NCI-H2171 treated with DMSO at 0.1 percent for 48 hours (cell line): ENCODE measurements around the gene ERCC1.
A peak's percentile ranks its signal among the peaks of the same experiment; 100 is the strongest.
"Not testable (repeated sequence)": the region's sequence is repeated elsewhere in the genome, so short reads cannot be mapped to it uniquely, and the experiment has no call there.

ENCODE experiments used
- DNase-seq: peaks from one replicate; lab custom pipeline; 2025; lab: John Stamatoyannopoulos, UW

ERCC1 gene

GRCh38 chr19:45429896-45430295 lies 6.2 kb upstream of the ERCC1 start:
- DNase-seq: not testable (repeated sequence)

DNA sequence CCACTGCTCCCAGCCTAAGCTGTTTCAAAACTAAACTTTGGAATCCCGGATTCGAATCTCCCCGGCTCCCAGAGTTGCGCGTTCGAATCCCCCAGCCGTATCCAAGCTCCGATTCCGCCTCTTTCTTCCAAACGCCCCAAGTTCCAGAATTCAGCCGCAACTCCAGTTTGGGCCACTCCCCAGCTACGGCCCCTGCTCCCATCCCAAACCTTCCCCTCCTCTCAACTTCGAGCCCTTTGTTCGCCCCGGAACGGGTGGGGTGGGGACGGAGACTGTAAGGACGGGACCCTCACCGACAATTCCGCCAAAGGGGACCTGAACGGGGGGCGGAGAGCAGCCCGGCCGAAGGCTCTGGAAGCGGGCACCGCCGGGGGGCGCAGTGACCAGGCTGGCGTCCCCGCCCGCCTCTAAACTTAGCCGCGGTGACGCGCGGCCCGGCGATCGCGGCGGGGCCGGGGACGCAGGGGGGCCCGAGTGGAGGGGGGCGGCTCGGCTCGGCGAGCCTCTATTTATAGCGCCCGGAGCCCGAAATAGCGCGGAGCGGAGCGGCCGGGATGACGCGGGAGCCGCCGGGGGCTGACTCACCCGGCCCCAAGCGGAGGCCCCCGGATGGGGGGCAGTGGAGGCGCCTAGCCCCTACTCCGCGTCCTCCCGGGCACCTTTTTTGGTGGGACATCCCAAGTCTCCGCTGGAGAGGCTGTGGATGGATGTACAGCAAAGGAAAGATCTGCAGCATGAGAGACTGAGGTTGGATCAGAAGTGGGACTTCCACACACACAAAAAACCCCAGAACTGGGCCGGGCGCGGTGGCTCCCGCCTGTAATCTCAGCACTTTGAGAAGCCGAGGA lies 4.9 kb upstream of the ERCC1 start:
- DNase-seq: no peak

- DNase-seq: peak; percentile 79
Measured at GRCh38 chr19:45424191-45425058, 708 bp upstream of the ERCC1 start.

- DNase-seq: no peak
Measured at GRCh38 chr19:45423033-45423588, 606 bp downstream of the ERCC1 start.

DNA sequence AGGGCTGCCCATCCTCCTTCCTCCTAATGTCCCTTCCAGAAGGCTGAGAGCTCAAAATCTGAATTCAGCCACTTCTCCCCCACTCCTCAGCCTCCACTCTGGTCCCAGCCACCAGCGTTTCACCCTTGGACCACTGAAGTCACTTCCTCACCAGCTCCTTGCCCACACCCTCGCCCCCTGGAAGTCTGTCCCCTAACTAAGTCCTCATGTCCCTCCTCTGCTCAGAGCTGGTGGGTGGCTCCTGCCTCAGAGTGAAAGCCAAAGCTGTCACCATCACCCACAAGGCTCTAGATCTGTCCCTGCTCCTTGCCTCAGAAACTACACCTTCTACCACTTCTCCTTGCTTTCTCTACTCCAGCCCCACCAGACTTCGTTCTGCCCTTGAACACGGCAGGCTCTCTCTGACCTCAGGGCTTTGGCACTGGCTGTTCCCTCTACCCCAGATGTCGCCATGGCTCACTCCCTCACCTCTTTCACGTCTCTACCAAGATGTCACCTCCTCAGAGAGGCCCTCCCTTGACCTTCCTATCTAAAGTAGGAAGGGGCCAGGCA lies 1.7 kb downstream of the ERCC1 start:
- no peak for DNase-seq

GRCh38 chr19:45420871-45421270 lies 2.8 kb downstream of the ERCC1 start:
- DNase-seq: no peak

DNA sequence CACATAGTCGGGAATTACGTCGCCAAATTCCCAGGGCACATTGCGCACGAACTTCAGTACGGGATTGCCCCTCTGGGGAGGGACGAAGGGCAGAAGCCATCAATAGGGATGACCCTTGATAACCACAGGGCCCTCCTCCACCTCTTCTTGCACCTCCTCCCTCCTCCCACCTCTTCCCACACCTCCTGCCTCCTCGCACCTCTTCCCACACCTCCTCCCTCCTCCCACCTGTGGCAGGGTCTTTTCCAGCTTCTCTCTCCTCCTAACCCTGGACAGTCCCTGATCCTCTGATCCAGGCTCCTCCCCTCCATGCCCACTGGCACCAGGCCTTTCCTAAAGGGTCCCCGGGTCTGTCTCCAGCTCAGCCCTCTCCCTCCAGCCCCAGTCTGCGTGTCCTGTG lies 3.4 kb downstream of the ERCC1 start:
- DNase-seq: no peak

DNA sequence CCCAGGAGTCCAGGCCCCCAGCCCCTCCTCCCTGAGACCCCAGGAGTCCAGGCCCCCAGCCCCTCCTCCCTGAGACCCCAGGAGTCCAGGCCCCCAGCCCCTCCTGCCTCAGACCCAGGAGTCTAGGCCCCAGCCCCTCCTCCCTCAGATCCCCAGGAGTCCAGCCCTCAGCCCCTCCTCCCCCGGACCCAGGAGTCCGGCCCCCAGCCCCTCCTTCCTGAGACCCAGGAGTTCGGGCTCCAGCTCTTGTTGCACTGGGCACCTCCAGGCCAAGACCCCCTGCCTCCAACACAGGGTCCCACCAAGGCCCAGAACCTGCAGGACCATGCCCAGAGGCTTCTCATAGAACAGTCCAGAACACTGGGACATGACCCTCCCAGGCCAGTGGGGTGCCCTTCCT lies 3.8 kb downstream of the ERCC1 start:
- no peak for DNase-seq

DNA sequence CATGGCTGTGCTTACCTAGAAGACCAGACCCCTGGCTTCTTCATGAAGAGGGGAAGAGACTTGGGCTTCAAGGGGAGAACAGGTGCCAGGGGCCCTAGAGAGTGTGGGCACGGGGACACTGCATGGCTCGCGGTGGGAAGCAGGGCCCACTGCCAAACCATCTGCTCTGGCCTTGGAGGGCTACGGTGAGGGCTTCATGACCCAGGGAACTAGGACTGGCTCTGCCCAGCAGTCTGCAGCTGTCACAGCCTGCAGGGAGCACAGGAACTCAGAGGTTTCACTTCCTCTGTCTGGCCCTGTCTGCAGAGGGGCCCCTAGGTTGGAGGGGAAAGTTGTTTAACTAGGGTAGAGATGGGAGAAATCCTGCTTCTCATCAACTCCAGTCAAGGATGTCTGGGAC lies 4.3 kb downstream of the ERCC1 start:
- peak; percentile 20 for DNase-seq

- no peak for DNase-seq
Measured at GRCh38 chr19:45418802-45419201, 4.9 kb downstream of the ERCC1 start.

GRCh38 chr19:45417151-45417550 lies 6.6 kb downstream of the ERCC1 start:
- DNase-seq: no peak

- no peak for DNase-seq
Measured at GRCh38 chr19:45414468-45414867, 9.2 kb downstream of the ERCC1 start.

DNA sequence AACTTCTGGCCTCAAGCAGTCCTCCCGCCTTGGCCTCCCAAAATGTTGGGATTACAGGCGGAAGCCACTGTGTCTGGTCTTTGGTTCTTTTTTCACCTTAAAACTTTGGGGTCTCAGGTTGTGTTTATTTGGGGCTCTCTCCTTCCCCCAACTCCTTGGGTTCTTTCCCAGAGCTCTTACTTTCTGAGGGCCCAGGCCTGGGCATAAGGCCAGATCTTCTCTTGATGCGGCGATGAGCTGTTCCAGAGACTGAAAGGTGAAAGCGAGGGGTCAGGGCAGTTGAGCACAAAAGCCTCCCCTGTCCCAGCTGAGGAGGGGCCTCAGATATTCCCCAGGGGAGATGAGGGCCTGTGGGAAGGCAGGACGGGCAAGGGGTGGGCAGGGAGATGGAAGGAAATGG lies 10.2 kb downstream of the ERCC1 start:
- no peak for DNase-seq

- not testable (repeated sequence) for DNase-seq
Measured at GRCh38 chr19:45410330-45410729, 13.4 kb downstream of the ERCC1 start.

DNA sequence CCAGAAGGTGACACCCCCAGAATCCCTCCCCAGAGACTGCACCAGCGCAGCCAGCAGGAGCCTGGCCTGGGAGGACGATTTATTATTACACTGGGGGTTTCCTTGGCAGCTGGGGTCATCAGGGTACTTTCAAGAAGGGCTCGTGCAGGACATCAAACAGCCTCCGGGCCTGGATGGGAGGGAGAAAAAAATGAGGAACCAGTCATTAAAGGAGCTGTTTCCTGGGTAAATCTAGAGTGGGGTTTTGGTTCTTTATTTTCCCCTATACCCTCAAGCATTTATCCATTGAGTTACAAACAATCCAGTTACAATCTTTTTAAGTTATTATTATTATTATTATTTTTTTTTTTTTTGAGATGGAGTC lies 14.2 kb downstream of the ERCC1 start:
- no peak for DNase-seq

DNA sequence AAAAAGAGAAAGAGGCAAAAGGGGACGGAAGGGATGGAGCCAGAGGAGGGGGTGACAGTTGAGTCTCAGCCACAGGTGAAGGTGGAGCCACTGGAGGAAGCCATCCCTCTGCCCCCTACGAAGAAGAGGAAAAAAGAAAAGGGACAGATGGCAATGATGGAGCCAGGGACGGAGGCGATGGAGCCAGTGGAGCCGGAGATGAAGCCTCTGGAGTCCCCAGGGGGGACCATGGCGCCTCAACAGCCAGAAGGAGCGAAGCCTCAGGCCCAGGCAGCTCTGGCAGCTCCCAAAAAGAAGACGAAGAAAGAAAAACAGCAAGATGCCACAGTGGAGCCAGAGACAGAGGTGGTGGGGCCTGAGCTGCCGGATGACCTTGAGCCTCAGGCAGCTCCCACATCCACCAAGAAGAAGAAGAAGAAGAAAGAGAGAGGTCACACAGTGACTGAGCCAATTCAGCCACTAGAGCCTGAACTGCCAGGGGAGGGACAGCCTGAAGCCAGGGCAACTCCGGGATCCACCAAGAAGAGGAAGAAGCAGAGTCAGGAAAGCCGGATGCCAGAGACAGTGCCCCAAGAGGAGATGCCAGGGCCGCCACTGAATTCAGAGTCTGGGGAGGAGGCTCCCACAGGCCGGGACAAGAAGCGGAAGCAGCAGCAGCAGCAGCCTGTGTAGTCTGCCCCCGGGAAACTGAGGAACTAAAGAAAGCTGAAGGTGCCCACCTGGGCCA lies 14.7 kb downstream of the ERCC1 start:
- no peak for DNase-seq

DNA sequence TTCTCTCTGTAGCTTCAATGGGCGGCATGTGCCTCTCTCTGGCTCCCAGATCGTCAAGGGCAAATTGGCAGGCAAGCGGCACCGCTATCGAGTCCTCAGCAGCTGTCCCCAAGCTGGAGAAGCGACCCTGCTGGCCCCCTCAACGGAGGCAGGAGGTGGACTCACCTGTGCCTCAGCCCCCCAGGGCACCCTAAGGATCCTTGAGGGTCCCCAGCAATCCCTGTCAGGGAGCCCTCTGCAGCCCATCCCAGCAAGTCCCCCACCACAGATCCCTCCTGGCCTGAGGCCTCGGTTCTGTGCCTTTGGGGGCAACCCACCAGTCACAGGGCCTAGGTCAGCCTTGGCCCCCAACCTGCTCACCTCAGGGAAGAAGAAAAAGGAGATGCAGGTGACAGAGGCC lies 15.6 kb downstream of the ERCC1 start:
- DNase-seq: no peak

DNA sequence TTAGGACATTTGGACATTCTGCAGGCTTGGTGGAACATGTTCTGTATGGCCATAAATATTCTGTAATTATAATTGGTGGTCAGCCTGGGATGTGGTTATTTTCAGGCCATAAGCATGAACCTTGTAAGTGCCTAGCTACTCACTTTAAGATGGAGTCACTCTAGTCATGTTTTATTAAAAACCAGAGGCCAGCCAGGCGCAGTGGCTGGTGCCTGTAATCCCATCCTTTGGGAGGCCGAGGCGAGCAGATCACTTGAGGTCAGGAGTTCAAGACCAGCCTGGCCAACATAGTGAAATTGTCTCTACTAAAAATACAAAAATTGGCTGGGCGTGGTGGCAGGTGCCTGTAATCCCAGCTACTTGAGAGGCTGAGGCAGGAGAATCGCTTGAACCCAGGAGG lies 16.1 kb downstream of the ERCC1 start:
- not testable (repeated sequence) for DNase-seq

DNA sequence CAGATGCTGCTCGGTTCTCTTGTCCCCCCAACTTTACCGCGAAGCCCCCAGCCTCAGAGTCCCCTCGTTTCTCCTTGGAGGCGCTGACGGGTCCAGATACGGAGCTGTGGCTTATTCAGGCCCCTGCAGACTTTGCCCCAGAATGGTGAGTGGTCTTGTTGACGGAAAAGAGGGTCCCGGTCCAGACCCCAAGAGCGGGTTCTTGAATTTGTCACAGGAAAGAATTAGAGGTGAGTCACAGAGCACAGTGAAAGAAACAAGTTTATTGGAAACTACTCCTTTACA lies 16.7 kb downstream of the ERCC1 start:
- DNase-seq: no peak

GRCh38 chr19:45406226-45407090 lies 17.3 kb downstream of the ERCC1 start, which contains the start of gene POLR1G:
POLR1G (plus strand) TSS chr19:45406644; CDS start chr19:45406697, 53 bp downstream.
- peak; percentile 91 for DNase-seq
